IMR-90 (cell line): ENCODE measurements around the gene CHDH. TPM values are rescaled to one million over a fixed set of nuclear protein-coding genes. Genes with fewer than 3 reads are reported as not detected.

Experiments used
- ATAC-seq: fragments of 200-7000 bp; cut with Tn5 transposase; 2 replicates; pipeline ENCODE4 v1.9.1; 2020; ENCODE audit warnings: low read depth, mild to moderate bottlenecking, moderate library complexity
- BruUV-seq: library from RNA; stranded (reverse); fragments of 400-500 nt; replicated peaks from 2 replicates; lab custom pipeline; 2021; lab: Mats Ljungman, UMichigan
- CTCF ChIA-PET: fragments of 300-600 bp; formaldehyde crosslinking; extraction: SDS; loops from one replicate; lab custom pipeline; 2021; ENCODE audit warnings: antibody characterized with exemption; lab: Yijun Ruan, JAX
- POLR2A ChIA-PET: fragments of 300-600 bp; sonication (Branson Sonifier 250); formaldehyde crosslinking; loops from one replicate; lab custom pipeline; 2022; ENCODE audit warnings: antibody characterized with exemption; ENCODE audit not compliant: unreplicated experiment; lab: Charles Lee
- DNase-seq: peaks from one replicate; pipeline ENCODE4 v3.0.0; 2013
- H2AFZ ChIP-seq: replicated peaks from 2 replicates; pipeline ENCODE3; 2013; ENCODE audit warnings: low read length, mild to moderate bottlenecking; ENCODE audit not compliant: poor library complexity
- H2AK5ac ChIP-seq: 2 replicates; pipeline ENCODE4 v1.6.1; 2013; ENCODE audit warnings: low read depth, low read length, inconsistent platforms
- H2AK9ac ChIP-seq: replicated peaks from 2 replicates; pipeline ENCODE3; 2013; ENCODE audit warnings: mild to moderate bottlenecking, low read depth, low read length, moderate library complexity; ENCODE audit not compliant: poor library complexity
- H2BK120ac ChIP-seq: 2 replicates; pipeline ENCODE4 v1.6.1; 2013; ENCODE audit warnings: low read depth, low read length, inconsistent platforms
- H2BK15ac ChIP-seq: 3 replicates; pipeline ENCODE4 v1.6.1; 2013; ENCODE audit warnings: low read depth, low read length, inconsistent platforms
- H2BK20ac ChIP-seq: 2 replicates; pipeline ENCODE4 v1.6.1; 2013; ENCODE audit warnings: low read depth, mild to moderate bottlenecking, inconsistent platforms, low read length, moderate library complexity
- H2BK5ac ChIP-seq: 2 replicates; pipeline ENCODE4 v1.6.1; 2013; ENCODE audit warnings: mild to moderate bottlenecking, low read depth, low read length, inconsistent platforms; ENCODE audit not compliant: poor library complexity, severe bottlenecking
- H3K14ac ChIP-seq: replicated peaks from 2 replicates; pipeline ENCODE4 v1.6.1; 2013; ENCODE audit warnings: low read depth, low read length, inconsistent platforms
- H3K18ac ChIP-seq: 2 replicates; pipeline ENCODE4 v1.6.1; 2013; ENCODE audit warnings: low read depth, low read length, control low read depth
- H3K23ac ChIP-seq: 2 replicates; pipeline ENCODE4 v1.6.1; 2013; ENCODE audit warnings: low read depth, low read length, inconsistent platforms
- H3K27ac ChIP-seq: 2 replicates; pipeline ENCODE4 v1.5.1; 2013; ENCODE audit warnings: mild to moderate bottlenecking, control low read depth, low read length; ENCODE audit not compliant: insufficient read depth
- H3K27me3 ChIP-seq: 2 replicates; pipeline ENCODE4 v1.6.1; 2013; ENCODE audit warnings: low read length; ENCODE audit not compliant: control insufficient read depth, insufficient read depth
- H3K36me3 ChIP-seq: 2 replicates; pipeline ENCODE4 v1.6.1; 2013; ENCODE audit warnings: low read length, mixed read lengths; ENCODE audit not compliant: control insufficient read depth, insufficient read depth
- H3K4ac ChIP-seq: 2 replicates; pipeline ENCODE4 v1.6.1; 2013; ENCODE audit warnings: low read depth, low read length, inconsistent platforms
- H3K4me1 ChIP-seq: 2 replicates; pipeline ENCODE4 v1.6.1; 2013; ENCODE audit warnings: low read length, mixed read lengths; ENCODE audit not compliant: control insufficient read depth, insufficient read depth
- H3K4me2 ChIP-seq: 2 replicates; pipeline ENCODE4 v1.6.1; 2013; ENCODE audit warnings: low read depth, mild to moderate bottlenecking, control low read depth, low read length, moderate library complexity
- H3K4me3 ChIP-seq: 2 replicates; pipeline ENCODE4 v1.5.1; 2013; ENCODE audit warnings: low read depth, mild to moderate bottlenecking, control low read depth, low read length, moderate library complexity; ENCODE audit not compliant: insufficient read depth
- H3K56ac ChIP-seq: 2 replicates; pipeline ENCODE4 v1.6.1; 2013; ENCODE audit warnings: low read length, inconsistent platforms; ENCODE audit not compliant: insufficient read depth; ENCODE audit errors: extremely low read depth
- H3K79me1 ChIP-seq, 2 experiments: 2 replicates each; pipeline ENCODE4 v1.6.1; 2013; ENCODE audit warnings: low read length in 2 of 2, inconsistent platforms in 1 of 2, low read depth in 1 of 2
- H3K9ac ChIP-seq: 2 replicates; pipeline ENCODE4 v1.6.1; 2013; ENCODE audit warnings: low read depth, low read length, control low read depth
- H3K9me1 ChIP-seq: 2 replicates; pipeline ENCODE4 v1.6.1; 2013; ENCODE audit warnings: low read length, inconsistent platforms; ENCODE audit not compliant: insufficient read depth
- H3K9me3 ChIP-seq: 2 replicates; pipeline ENCODE4 v1.6.1; 2013; ENCODE audit warnings: low read length; ENCODE audit not compliant: control insufficient read depth, insufficient read depth
- H4K20me1 ChIP-seq: 2 replicates; pipeline ENCODE4 v1.6.1; 2013; ENCODE audit warnings: low read length, inconsistent platforms; ENCODE audit not compliant: insufficient read depth
- H4K5ac ChIP-seq: 2 replicates; pipeline ENCODE4 v1.6.1; 2013; ENCODE audit warnings: mild to moderate bottlenecking, low read depth, low read length, control low read depth
- H4K8ac ChIP-seq, 2 experiments: 2 replicates each; pipeline ENCODE4 v1.6.1; 2013; ENCODE audit warnings: low read depth in 2 of 2, low read length in 2 of 2, control low read depth in 1 of 2, inconsistent platforms in 1 of 2
- H4K91ac ChIP-seq: 2 replicates; pipeline ENCODE4 v1.6.1; 2013; ENCODE audit warnings: low read depth, low read length, inconsistent platforms; ENCODE audit not compliant: insufficient read depth
- BHLHE40 ChIP-seq: fragments of 150-350 bp; IDR thresholded peaks from 2 replicates; pipeline ENCODE4 v1.6.1; 2016; ENCODE audit warnings: mild to moderate bottlenecking, low read depth, low read length
- CEBPB ChIP-seq: IDR thresholded peaks from 2 replicates; pipeline ENCODE4 v1.6.1; 2012; ENCODE audit warnings: low read depth, low read length, improper control_type of control experiment
- CHD1 ChIP-seq: IDR thresholded peaks from 2 replicates; pipeline ENCODE4 v1.6.1; 2012; ENCODE audit warnings: low read depth, low read length, improper control_type of control experiment
- CTCF ChIP-seq: conservative IDR thresholded peaks from 2 replicates; pipeline ENCODE4 v1.5.1; 2012; ENCODE audit warnings: mild to moderate bottlenecking, low read depth, low read length, improper control_type of control experiment
- ELK1 ChIP-seq: fragments of 150-350 bp; IDR thresholded peaks from 2 replicates; pipeline ENCODE4 v1.6.1; 2016; ENCODE audit warnings: low read depth, mild to moderate bottlenecking, low read length, moderate library complexity, borderline replicate concordance
- FOS ChIP-seq: fragments of 150-350 bp; IDR thresholded peaks from 2 replicates; pipeline ENCODE4 v1.6.1; 2016; ENCODE audit warnings: low read depth, low read length
- MAFK ChIP-seq: IDR thresholded peaks from 2 replicates; pipeline ENCODE4 v1.6.1; 2012; ENCODE audit warnings: low read depth, low read length, improper control_type of control experiment
- MAZ ChIP-seq: IDR thresholded peaks from 2 replicates; pipeline ENCODE4 v1.6.1; 2012; ENCODE audit warnings: low read depth, mild to moderate bottlenecking, low read length, improper control_type of control experiment, moderate library complexity, borderline replicate concordance
- MXI1 ChIP-seq: IDR thresholded peaks from 2 replicates; pipeline ENCODE4 v1.6.1; 2012; ENCODE audit warnings: low read depth, mild to moderate bottlenecking, low read length, moderate library complexity, borderline replicate concordance
- NFE2L2 ChIP-seq: fragments of 150-350 bp; IDR thresholded peaks from 2 replicates; pipeline ENCODE4 v1.6.1; 2016; ENCODE audit warnings: low read depth, mild to moderate bottlenecking, low read length
- POLR2A ChIP-seq: IDR thresholded peaks from 2 replicates; pipeline ENCODE4 v1.6.1; 2012; ENCODE audit warnings: mild to moderate bottlenecking, low read depth, low read length
- RAD21 ChIP-seq: IDR thresholded peaks from 2 replicates; pipeline ENCODE4 v1.6.1; 2012; ENCODE audit warnings: low read length, improper control_type of control experiment
- RCOR1 ChIP-seq: IDR thresholded peaks from 2 replicates; pipeline ENCODE4 v1.6.1; 2012; ENCODE audit warnings: mild to moderate bottlenecking, low read length, improper control_type of control experiment; ENCODE audit not compliant: insufficient replicate concordance
- RFX5 ChIP-seq: IDR thresholded peaks from 2 replicates; pipeline ENCODE4 v1.8.0; 2012; ENCODE audit warnings: low read depth, mild to moderate bottlenecking, low read length, moderate library complexity
- SMC3 ChIP-seq: fragments of 150-350 bp; IDR thresholded peaks from 2 replicates; pipeline ENCODE4 v1.6.1; 2016; ENCODE audit warnings: low read depth, mild to moderate bottlenecking, antibody characterized with exemption, low read length, moderate library complexity
- WGBS, 2 experiments: methylation state at CpG; one replicate each; pipeline versions ENCODE4 v1.1.5 to v1.1.7; 2013; ENCODE audit warnings: missing lambda C conversion rate in 2 of 2; ENCODE audit not compliant: insufficient read length in 1 of 2; ENCODE audit errors: extremely low coverage in 2 of 2; 5-methylcytosine and 5-hydroxymethylcytosine counted together
- dilution Hi-C: fragments of 300-500 bp; cut with HindIII; formaldehyde crosslinking; loops from one replicate; pipeline ENCODE4 v1.14.3; 2018; ENCODE audit warnings: low sequenced_read_pairs; ENCODE audit not compliant: unreplicated experiment
- in situ Hi-C: fragments of 300-500 bp; cut with MboI; formaldehyde crosslinking; loops from 3 replicates; pipeline ENCODE4 v1.14.3; 2019; ENCODE audit warnings: low sequenced_read_pairs, inconsistent platforms, mixed read lengths
- intact Hi-C: fragments of 100-400 bp; cut with micrococcal nuclease; formaldehyde crosslinking; loops from 2 replicates; pipeline ENCODE4 v1.10.0; 2022
- polyA plus RNA-seq, 3 experiments: library from polyadenylated mRNA; depleted of rRNA; stranded (reverse); fragments of >200 nt; gene quantifications; 2 replicates each; pipeline ENCODE4 v1.2.3, GENCODE V29; 2012; ENCODE audit warnings: low replicate concordance in 1 of 3
- total RNA-seq: library from RNA; depleted of rRNA; stranded (reverse); fragments of >200 nt; gene quantifications from 2 replicates; pipeline ENCODE4 v1.2.3, GENCODE V29; 2012
- TF ChIP-seq, protein P1 (sequence below): fragments of 150-350 bp; IDR thresholded peaks from 2 replicates; pipeline ENCODE4 v1.6.1; 2017; ENCODE audit warnings: mild to moderate bottlenecking, antibody characterized with exemption, low read length, low read depth

Gene CHDH
- total and polyA plus RNA-seq, 2 of the 4 experiments (the other 2 are of a cell fraction), result under 0.01 to 0.19 TPM

GRCh38 chr3:53819163-53819868 lies 26.9 kb downstream of the CHDH start:
- TF ChIP-seq BHLHE40 (no peak), RFX5 (no peak), CEBPB (no peak), MAZ (no peak), RAD21 (no peak), FOS (no peak), CHD1 (no peak), ELK1 (no peak), SMC3 (no peak), MXI1 (no peak), POLR2A (no peak), MAFK (no peak), NFE2L2 (no peak), RCOR1 (no peak), CTCF (no peak)
- TF ChIP-seq, protein P1, sequence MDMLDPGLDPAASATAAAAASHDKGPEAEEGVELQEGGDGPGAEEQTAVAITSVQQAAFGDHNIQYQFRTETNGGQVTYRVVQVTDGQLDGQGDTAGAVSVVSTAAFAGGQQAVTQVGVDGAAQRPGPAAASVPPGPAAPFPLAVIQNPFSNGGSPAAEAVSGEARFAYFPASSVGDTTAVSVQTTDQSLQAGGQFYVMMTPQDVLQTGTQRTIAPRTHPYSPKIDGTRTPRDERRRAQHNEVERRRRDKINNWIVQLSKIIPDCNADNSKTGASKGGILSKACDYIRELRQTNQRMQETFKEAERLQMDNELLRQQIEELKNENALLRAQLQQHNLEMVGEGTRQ, result no peak
- ChIA-PET CTCF (no interaction called here), POLR2A (no interaction called here)
- H3K79me1 ChIP-seq, result no peaks in the 10 kb centered on the region
- no peak overlapping the region for H4K8ac ChIP-seq
- no peak overlapping the region for H2AK9ac ChIP-seq
- no peak overlapping the region for H2BK120ac ChIP-seq
- H3K4ac ChIP-seq, result no peak overlapping the region
- H4K20me1 ChIP-seq, result no peaks in the 10 kb centered on the region
- no peak overlapping the region for H3K14ac ChIP-seq
- H2AFZ ChIP-seq, result peak overlapping the region; percentile 63
- H3K4me2 ChIP-seq, result no peak overlapping the region
- H3K9me3 ChIP-seq, result no peaks in the 10 kb centered on the region
- dilution Hi-C loops, result no loop called here
- H2AK5ac ChIP-seq, result no peak overlapping the region
- BruUV-seq, result no TSS peak
- no peak overlapping the region for H2BK5ac ChIP-seq
- no peak overlapping the region for H3K9ac ChIP-seq
- 83% methylated on average over 7 of the region's 14 CpGs; no CpG with 5 or more reads in 1 of the 2 experiments for WGBS, 2 experiments
- in situ Hi-C loops, result no loop called here
- H3K56ac ChIP-seq, result no peak overlapping the region
- no peak overlapping the region for H2BK15ac ChIP-seq
- no peaks in the 10 kb centered on the region for H3K9me1 ChIP-seq
- no peak overlapping the region for H3K27ac ChIP-seq
- H4K5ac ChIP-seq, result no peak overlapping the region
- H3K4me1 ChIP-seq, result no peaks in the 10 kb centered on the region
- peaks cover 7% of the 10 kb centered on the region for H3K27me3 ChIP-seq
- no peak overlapping the region for H4K91ac ChIP-seq
- no peak overlapping the region for H2BK20ac ChIP-seq
- H3K4me3 ChIP-seq, result no peak overlapping the region
- intact Hi-C loops, result no loop called here
- no peak for ATAC-seq
- H3K18ac ChIP-seq, result no peak overlapping the region
- no peaks in the 10 kb centered on the region for H3K36me3 ChIP-seq
- no peak overlapping the region for H3K23ac ChIP-seq
- DNase-seq, result no peak
